Measurements from ENCODE around the gene LINGO1. TPM values are rescaled to one million over a fixed set of nuclear protein-coding genes. Genes with fewer than 3 reads are reported as not detected.

The LINGO1 gene
- polyA plus RNA-seq, 3 donors = not detected

DNA sequence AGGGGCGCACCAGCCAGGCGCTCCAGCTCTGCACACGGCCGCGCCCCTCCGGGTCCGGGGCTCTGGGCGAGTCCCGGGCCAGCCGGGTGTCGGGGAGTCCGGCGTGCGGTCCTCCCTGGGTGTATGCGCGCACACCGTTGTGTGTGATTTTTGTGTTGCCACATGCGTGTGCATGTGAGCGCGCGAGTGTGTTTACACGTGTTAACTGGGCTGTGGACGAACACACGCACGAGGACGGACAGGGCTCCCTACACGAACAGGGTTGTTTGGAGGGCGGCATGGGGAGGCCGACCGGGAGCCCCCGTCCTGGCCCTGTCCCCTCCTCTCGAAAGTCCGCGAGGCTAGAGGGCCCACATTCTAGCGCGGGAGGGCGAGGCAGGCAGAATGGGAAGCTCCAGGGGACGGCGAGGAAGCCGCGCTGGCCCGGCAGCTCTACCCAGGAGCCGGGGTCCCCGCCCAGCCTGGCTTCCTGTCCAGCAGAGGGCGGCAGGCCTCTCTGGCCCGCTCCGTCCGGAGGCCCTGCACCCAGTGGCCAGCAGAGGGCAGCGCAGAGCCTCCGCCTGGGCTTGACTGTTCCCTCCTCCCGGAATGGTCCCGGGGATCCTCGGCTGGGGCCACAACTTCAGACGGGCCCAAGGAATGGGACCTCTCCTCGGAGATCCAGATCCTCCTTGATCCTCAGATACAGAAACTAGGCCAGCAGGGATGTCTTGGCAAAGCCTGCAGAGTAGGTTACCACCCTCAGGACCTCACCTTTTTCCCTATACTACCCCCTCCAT, 611 bp upstream of the LINGO1 start:
- no peak overlapping the region for H3K9ac ChIP-seq (ENCODE audit: insufficient read depth, low read length, poor library complexity, severe bottlenecking)
- no peaks in the 10 kb centered on the region for H3K36me3 ChIP-seq (replicated peaks in 1 of 2; ENCODE audit: control insufficient read depth in 1 of 2, insufficient read depth in 2 of 2, low read length in 2 of 2)
- peak overlapping the region; percentile 69 to 86 for H3K4me3 Mint-ChIP-seq
- H3K36me3 Mint-ChIP-seq = peaks cover 0 to 2% of the 10 kb centered on the region in 2 donors
- peaks cover 0 to 13% (median 0%) of the 10 kb centered on the region in 7 donors for H3K9me3 Mint-ChIP-seq
- under 1% methylated on average over 55 of the region's 55 CpGs for WGBS (ENCODE audit: insufficient coverage)
- TF ChIP-seq, protein P1, sequence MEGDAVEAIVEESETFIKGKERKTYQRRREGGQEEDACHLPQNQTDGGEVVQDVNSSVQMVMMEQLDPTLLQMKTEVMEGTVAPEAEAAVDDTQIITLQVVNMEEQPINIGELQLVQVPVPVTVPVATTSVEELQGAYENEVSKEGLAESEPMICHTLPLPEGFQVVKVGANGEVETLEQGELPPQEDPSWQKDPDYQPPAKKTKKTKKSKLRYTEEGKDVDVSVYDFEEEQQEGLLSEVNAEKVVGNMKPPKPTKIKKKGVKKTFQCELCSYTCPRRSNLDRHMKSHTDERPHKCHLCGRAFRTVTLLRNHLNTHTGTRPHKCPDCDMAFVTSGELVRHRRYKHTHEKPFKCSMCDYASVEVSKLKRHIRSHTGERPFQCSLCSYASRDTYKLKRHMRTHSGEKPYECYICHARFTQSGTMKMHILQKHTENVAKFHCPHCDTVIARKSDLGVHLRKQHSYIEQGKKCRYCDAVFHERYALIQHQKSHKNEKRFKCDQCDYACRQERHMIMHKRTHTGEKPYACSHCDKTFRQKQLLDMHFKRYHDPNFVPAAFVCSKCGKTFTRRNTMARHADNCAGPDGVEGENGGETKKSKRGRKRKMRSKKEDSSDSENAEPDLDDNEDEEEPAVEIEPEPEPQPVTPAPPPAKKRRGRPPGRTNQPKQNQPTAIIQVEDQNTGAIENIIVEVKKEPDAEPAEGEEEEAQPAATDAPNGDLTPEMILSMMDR (IDR thresholded peaks at IDR 0.05) = peak; percentile 100
- H3K4me1 ChIP-seq (ENCODE audit: control insufficient read depth in 1 of 2, insufficient read depth in 2 of 2, low read length in 2 of 2) = peaks cover 5 to 20% of the 10 kb centered on the region in 2 donors
- H3K9me3 ChIP-seq (replicated peaks in 1 of 2; ENCODE audit: control insufficient read depth in 1 of 2, insufficient read depth in 1 of 2, low read length in 2 of 2) = peaks cover 0 to 16% of the 10 kb centered on the region in 2 donors
- no peaks in the 10 kb centered on the region for H3K79me2 ChIP-seq (ENCODE audit: insufficient read depth, low read length)
- peak overlapping the region; percentile 87 for H3K4me2 ChIP-seq (replicated peaks; ENCODE audit: extremely low read depth, low read length, poor library complexity, severe bottlenecking)
- peak overlapping the region in 1 of 7 donors; percentile 50 for H3K27ac Mint-ChIP-seq
- peak; percentile 65 to 77 (median 76) for DNase-seq
- H3K27ac ChIP-seq (ENCODE audit: low read depth in 1 of 2, low read length in 2 of 2) = no peak overlapping the region
- peaks cover 24 to 66% of the 10 kb centered on the region in 2 donors for H3K27me3 ChIP-seq (ENCODE audit: control insufficient read depth in 2 of 2, insufficient read depth in 2 of 2, low read length in 2 of 2)
- H3K4me1 Mint-ChIP-seq = peaks cover 11% of the 10 kb centered on the region
- intact Hi-C loops (cut with micrococcal nuclease) = no loop called here
- H2AFZ ChIP-seq (ENCODE audit: insufficient read depth, low read depth, low read length, poor library complexity, severe bottlenecking) = peak overlapping the region; percentile 66
- no peaks in the 10 kb centered on the region for H4K20me1 ChIP-seq (ENCODE audit: insufficient read depth, low read length)
- H3K27me3 Mint-ChIP-seq (ENCODE audit: low read depth in 3 of 3) = peaks cover 47 to 82% (median 67%) of the 10 kb centered on the region in 3 donors
- peak overlapping the region; percentile 11 to 71 (median 32) for H3K4me3 ChIP-seq (replicated peaks in 1 of 3; ENCODE audit: low read depth in 2 of 3, low read length in 3 of 3)

DNA sequence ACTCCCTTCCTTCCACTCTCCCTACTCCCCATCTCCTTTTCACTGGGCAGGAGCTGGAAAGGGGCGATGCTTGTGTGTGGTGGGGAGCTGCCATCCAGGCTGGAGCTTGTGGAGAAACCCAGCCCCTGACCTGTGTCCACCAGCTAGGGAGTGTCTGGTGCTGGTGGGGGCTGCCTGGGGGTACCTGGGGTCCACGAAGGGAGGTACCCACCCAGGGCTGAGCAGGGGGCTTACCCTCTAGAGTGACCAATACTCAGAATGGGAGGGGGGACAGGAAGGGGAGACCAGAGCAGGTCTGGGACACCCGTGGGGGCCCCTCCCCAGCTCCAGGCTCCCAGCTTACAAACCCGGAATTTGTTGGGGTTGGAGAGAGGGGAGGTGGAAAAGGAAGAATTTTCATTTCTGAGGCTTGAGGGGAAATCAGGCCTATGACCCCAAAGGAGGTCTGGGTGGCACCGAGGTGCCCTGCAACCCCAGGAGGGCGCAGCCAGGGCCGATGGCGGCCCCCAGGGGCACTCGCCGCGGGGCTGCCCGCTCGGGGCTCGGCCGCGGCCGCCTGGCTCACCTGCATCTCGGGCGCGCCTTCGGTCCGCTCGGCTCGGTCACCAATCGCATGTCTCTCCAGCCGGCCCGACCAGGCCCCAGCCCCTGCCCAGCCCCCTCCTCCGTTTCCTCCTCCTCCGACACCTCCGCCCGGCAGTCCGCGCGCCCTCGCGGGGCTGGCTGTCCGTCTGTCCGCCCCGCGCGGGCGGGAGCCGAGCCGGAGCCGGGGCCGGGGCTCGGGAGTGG, 773 bp downstream of the LINGO1 start:
- Histone ChIP-seq H3K27ac (ENCODE audit: low read depth in 1 of 2, low read length in 2 of 2) (no peak overlapping the region), H3K36me3 (replicated peaks in 1 of 2; ENCODE audit: control insufficient read depth in 1 of 2, insufficient read depth in 2 of 2, low read length in 2 of 2) (no peaks in the 10 kb centered on the region), H3K4me1 (ENCODE audit: control insufficient read depth in 1 of 2, insufficient read depth in 2 of 2, low read length in 2 of 2) (peaks cover 5 to 20% of the 10 kb centered on the region in 2 donors), H3K4me2 (replicated peaks; ENCODE audit: extremely low read depth, low read length, poor library complexity, severe bottlenecking) (peak overlapping the region; percentile 19), H3K4me3 (replicated peaks in 1 of 3; ENCODE audit: low read depth in 2 of 3, low read length in 3 of 3) (no peak overlapping the region), H3K27me3 (ENCODE audit: control insufficient read depth in 2 of 2, insufficient read depth in 2 of 2, low read length in 2 of 2) (peaks cover 24 to 66% of the 10 kb centered on the region in 2 donors), H3K9me3 (replicated peaks in 1 of 2; ENCODE audit: control insufficient read depth in 1 of 2, insufficient read depth in 1 of 2, low read length in 2 of 2) (peaks cover 0 to 16% of the 10 kb centered on the region in 2 donors), H3K9ac (ENCODE audit: insufficient read depth, low read length, poor library complexity, severe bottlenecking) (no peak overlapping the region), H2AFZ (ENCODE audit: insufficient read depth, low read depth, low read length, poor library complexity, severe bottlenecking) (no peak overlapping the region), H3K79me2 (ENCODE audit: insufficient read depth, low read length) (no peaks in the 10 kb centered on the region), H4K20me1 (ENCODE audit: insufficient read depth, low read length) (no peaks in the 10 kb centered on the region)
- DNase-seq = no peak
- Mint-ChIP-seq H3K27ac (no peak overlapping the region), H3K4me1 (peaks cover 11% of the 10 kb centered on the region), H3K36me3 (peaks cover 0 to 2% of the 10 kb centered on the region in 2 donors), H3K9me3 (peaks cover 0 to 13% (median 2%) of the 10 kb centered on the region in 7 donors), H3K27me3 (ENCODE audit: low read depth in 3 of 3) (peaks cover 45 to 79% (median 72%) of the 10 kb centered on the region in 3 donors), H3K4me3 (peak overlapping the region in 1 of 2 donors; percentile 68)
- intact Hi-C loops (cut with micrococcal nuclease) = no loop called here
- TF ChIP-seq, protein P1 (IDR thresholded peaks at IDR 0.05) = no peak
- WGBS (ENCODE audit: insufficient coverage) = 2% methylated on average over 43 of the region's 47 CpGs

Data from CD14-positive monocyte (primary cell).